GM23338 (cell line): Measurements from ENCODE around the gene KLK15. TPM values are rescaled to one million over a fixed set of nuclear protein-coding genes. Genes with fewer than 3 reads are reported as not detected.

Experiments
- ATAC-seq: fragments of 200-7000 bp; cut with Tn5 transposase; 3 replicates; pipeline ENCODE4 v1.9.1; 2020
- DNase-seq: peaks from one replicate; pipeline ENCODE4 v3.0.0-alpha.2; 2015; ENCODE audit warnings: low spot score
- H2AFZ ChIP-seq: fragments of 200-600 bp; sonication (generic); 2 replicates; pipeline ENCODE4 v1.8.0; 2016; ENCODE audit warnings: antibody characterized with exemption, mild to moderate bottlenecking, moderate library complexity
- H3F3A ChIP-seq: fragments of 200-600 bp; sonication (generic); replicated peaks from 2 replicates; pipeline ENCODE4 v1.8.0; 2017; ENCODE audit warnings: antibody characterized with exemption, mixed run types, low read depth
- H3K27ac ChIP-seq: fragments of 200-600 bp; sonication (generic); 2 replicates; pipeline ENCODE4 v1.6.1; 2016; ENCODE audit warnings: low read depth
- H3K27me3 ChIP-seq: fragments of 200-600 bp; sonication (generic); 2 replicates; pipeline ENCODE4 v1.8.0; 2016; ENCODE audit warnings: mild to moderate bottlenecking, mixed run types, moderate library complexity; ENCODE audit not compliant: insufficient read depth
- H3K36me3 ChIP-seq: fragments of 200-600 bp; sonication (generic); 2 replicates; pipeline ENCODE4 v1.8.0; 2016; ENCODE audit warnings: mild to moderate bottlenecking; ENCODE audit not compliant: insufficient read depth
- H3K4me1 ChIP-seq: fragments of 200-600 bp; sonication (generic); 2 replicates; pipeline ENCODE4 v1.8.0; 2016; ENCODE audit warnings: mild to moderate bottlenecking, moderate library complexity; ENCODE audit not compliant: insufficient read depth
- H3K4me2 ChIP-seq: fragments of 200-600 bp; sonication (generic); 2 replicates; pipeline ENCODE4 v1.7.1; 2017; ENCODE audit warnings: mixed run types
- H3K4me3 ChIP-seq: fragments of 200-600 bp; sonication (generic); 2 replicates; pipeline ENCODE4 v1.6.1; 2016; ENCODE audit warnings: mixed run types
- H3K79me2 ChIP-seq: fragments of 200-600 bp; sonication (generic); replicated peaks from 2 replicates; pipeline ENCODE4 v1.8.0; 2017; ENCODE audit warnings: mild to moderate bottlenecking; ENCODE audit not compliant: insufficient read depth
- H3K9me2 ChIP-seq: fragments of 200-600 bp; sonication (generic); 2 replicates; pipeline ENCODE4 v1.8.0; 2017; ENCODE audit not compliant: insufficient read depth
- H4K20me1 ChIP-seq: fragments of 200-600 bp; sonication (generic); replicated peaks from 2 replicates; pipeline ENCODE4 v1.8.0; 2017; ENCODE audit warnings: mild to moderate bottlenecking; ENCODE audit not compliant: insufficient read depth
- H3K27ac Mint-ChIP-seq: 2 replicates; pipeline ENCODE4 v1.8.0; 2020; ENCODE audit warnings: inconsistent platforms, mild to moderate bottlenecking, moderate library complexity, mixed read lengths
- H3K27me3 Mint-ChIP-seq: 3 replicates; pipeline ENCODE4 v1.8.0; 2022; ENCODE audit warnings: low read depth, mild to moderate bottlenecking, moderate library complexity, mixed read lengths, inconsistent platforms; ENCODE audit not compliant: insufficient read depth, poor library complexity
- H3K36me3 Mint-ChIP-seq: 3 replicates; pipeline ENCODE4 v1.8.0; 2021; ENCODE audit warnings: low read depth, mild to moderate bottlenecking, inconsistent platforms, moderate library complexity, mixed read lengths
- H3K4me1 Mint-ChIP-seq: 3 replicates; pipeline ENCODE4 v1.8.0; 2020; ENCODE audit warnings: mild to moderate bottlenecking, inconsistent platforms, mixed read lengths
- H3K4me3 Mint-ChIP-seq: 3 replicates; pipeline ENCODE4 v1.8.0; 2021; ENCODE audit warnings: moderate library complexity, mild to moderate bottlenecking, inconsistent platforms, mixed read lengths
- H3K9me3 Mint-ChIP-seq: 3 replicates; pipeline ENCODE4 v1.8.0; 2020; ENCODE audit warnings: moderate library complexity, mild to moderate bottlenecking, inconsistent platforms, mixed read lengths
- CTCF ChIP-seq, 2 experiments: fragments of 200-600 bp in 1 of 2; sonication (generic) in 1 of 2; conservative IDR thresholded peaks; 2 replicates each; pipeline versions ENCODE4 v1.5.1 to v1.6.1; 2016 to 2017; ENCODE audit warnings: antibody characterized with exemption in 2 of 2, low read depth in 2 of 2, mild to moderate bottlenecking in 2 of 2, moderate library complexity in 1 of 2
- ETS1 ChIP-seq: IDR thresholded peaks from 2 replicates; pipeline ENCODE4 v1.6.1; 2016; ENCODE audit warnings: antibody characterized with exemption
- EZH2phosphoT487 ChIP-seq: fragments of 200-600 bp; sonication (generic); IDR thresholded peaks from one replicate; pipeline ENCODE4 v1.8.1; 2018; ENCODE audit warnings: antibody characterized with exemption; ENCODE audit not compliant: unreplicated experiment
- REST ChIP-seq: IDR thresholded peaks from one replicate; pipeline ENCODE4 v1.6.1; 2018; ENCODE audit warnings: antibody characterized with exemption; ENCODE audit not compliant: unreplicated experiment
- STAT1 ChIP-seq: IDR thresholded peaks from one replicate; pipeline ENCODE4 v1.6.1; 2016; ENCODE audit warnings: antibody characterized with exemption; ENCODE audit not compliant: unreplicated experiment
- ZNF462 ChIP-seq: fragments of 250-450 bp; sonication (Bioruptor Pico); IDR thresholded peaks from 2 replicates; pipeline ENCODE4 v1.5.0; 2020; ENCODE audit warnings: mild to moderate bottlenecking, moderate library complexity
- polyA plus RNA-seq: library from polyadenylated mRNA; unstranded; fragments of >200 nt; fragmentation: Nextera tagmentation; extraction: Ambion mirVana; gene quantifications from 2 replicates; pipeline ENCODE4 v1.2.1, GENCODE V29; 2016
- total RNA-seq: library from RNA; depleted of rRNA; stranded (reverse); fragments of >200 nt; shearing (Covaris generic); gene quantifications from 2 replicates; pipeline ENCODE4 v1.2.3, GENCODE V29; 2014

KLK15 gene
- total and polyA plus RNA-seq, 2 experiments from 2014 or later = not detected

- no peak for TF ChIP-seq ZNF462 (CRISPR knock-in tag)
- TF ChIP-seq EZH2phosphoT487 = no peak
- no peak for TF ChIP-seq STAT1
Observed at GRCh38 chr19:50873056-50873455, 39.7 kb upstream of the KLK15 start, which contains the start of gene KLK2 (continued).

GRCh38 chr19:50870417-50871089 lies 37.2 kb upstream of the KLK15 start:
- peak; percentile 60 for DNase-seq
- Mint-ChIP-seq H3K4me3 (no peak overlapping the region), H3K9me3 (peaks cover 60% of the 10 kb centered on the region), H3K36me3 (peaks cover 12% of the 10 kb centered on the region), H3K27me3 (peaks cover 3% of the 10 kb centered on the region), H3K4me1 (no peaks in the 10 kb centered on the region), H3K27ac (no peak overlapping the region)
- TF ChIP-seq REST = no peak
- no peak for TF ChIP-seq ETS1
- peak; percentile 56 to 84 for TF ChIP-seq CTCF (conservative IDR thresholded peaks at IDR 0.05; ENCODE audit: low read depth in 2 of 2)
- 0 out of 2 replicates have a peak, but pooled peaks cover 6% of the 10 kb centered on the region for H3K27me3 ChIP-seq
- no peaks in the 10 kb centered on the region for H4K20me1 ChIP-seq
- H3K27ac ChIP-seq = no peak overlapping the region
- no peaks in the 10 kb centered on the region for H3K36me3 ChIP-seq
- no peaks in the 10 kb centered on the region for H3K4me1 ChIP-seq
- 0 out of 2 replicates have a peak overlapping the region, but pooled peaks have one; percentile 43 for H2AFZ ChIP-seq
- H3K4me2 ChIP-seq = no peak overlapping the region
- peak; percentile 26; the same call in 2 of the 3 replicates for ATAC-seq
- no peaks in the 10 kb centered on the region for H3F3A ChIP-seq
- H3K9me2 ChIP-seq = peaks cover 7% of the 10 kb centered on the region
- no peak overlapping the region for H3K4me3 ChIP-seq
- H3K79me2 ChIP-seq = no peaks in the 10 kb centered on the region
